GM19467 (cell line): Measurements from ENCODE around the gene IRF1.

ENCODE experiments used
- ATAC-seq: cut with Tn5 transposase; IDR thresholded peaks from one replicate; pipeline ENCODE4 v1.9.1; 2021; ENCODE audit warnings: mild to moderate bottlenecking, moderate library complexity; ENCODE audit not compliant: unreplicated experiment

The IRF1 gene

GRCh38 chr5:132501629-132501956 lies 11.0 kb upstream of the IRF1 start:
- no peak for ATAC-seq

DNA sequence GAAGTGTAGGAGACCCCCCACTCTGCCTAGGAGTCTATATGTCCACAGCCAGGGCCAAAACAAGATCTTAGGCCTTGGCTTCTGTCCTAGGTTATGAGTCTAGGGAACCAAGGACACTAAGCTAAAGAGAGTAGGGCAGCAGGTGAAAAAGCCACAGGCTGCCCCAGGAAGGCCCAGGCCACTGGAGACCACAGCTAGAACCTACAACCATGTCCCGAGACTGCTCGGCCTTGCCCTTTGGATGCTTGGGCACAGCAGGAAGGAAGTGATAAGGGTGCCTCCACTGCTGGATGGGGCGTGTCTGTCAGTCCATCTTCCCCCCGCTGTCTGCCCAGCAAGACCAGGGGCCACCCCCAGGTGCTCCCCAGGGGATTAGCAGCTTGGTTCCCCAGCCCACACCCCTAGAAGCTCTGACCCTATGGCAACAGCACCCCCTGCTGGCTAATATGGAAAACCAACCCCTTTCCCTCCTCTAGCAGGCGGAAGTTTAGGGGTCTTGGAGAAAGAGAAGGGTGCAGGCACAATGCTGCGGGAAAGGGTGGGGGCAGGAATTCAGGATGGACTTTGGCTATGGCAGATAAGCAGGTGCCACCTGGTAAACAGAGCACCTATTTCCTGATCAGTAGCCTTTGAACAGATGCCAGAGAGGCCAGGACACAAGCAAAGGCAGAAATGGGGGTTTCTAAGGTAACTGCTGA lies 10.5 kb upstream of the IRF1 start:
- ATAC-seq: peak; percentile 28

DNA sequence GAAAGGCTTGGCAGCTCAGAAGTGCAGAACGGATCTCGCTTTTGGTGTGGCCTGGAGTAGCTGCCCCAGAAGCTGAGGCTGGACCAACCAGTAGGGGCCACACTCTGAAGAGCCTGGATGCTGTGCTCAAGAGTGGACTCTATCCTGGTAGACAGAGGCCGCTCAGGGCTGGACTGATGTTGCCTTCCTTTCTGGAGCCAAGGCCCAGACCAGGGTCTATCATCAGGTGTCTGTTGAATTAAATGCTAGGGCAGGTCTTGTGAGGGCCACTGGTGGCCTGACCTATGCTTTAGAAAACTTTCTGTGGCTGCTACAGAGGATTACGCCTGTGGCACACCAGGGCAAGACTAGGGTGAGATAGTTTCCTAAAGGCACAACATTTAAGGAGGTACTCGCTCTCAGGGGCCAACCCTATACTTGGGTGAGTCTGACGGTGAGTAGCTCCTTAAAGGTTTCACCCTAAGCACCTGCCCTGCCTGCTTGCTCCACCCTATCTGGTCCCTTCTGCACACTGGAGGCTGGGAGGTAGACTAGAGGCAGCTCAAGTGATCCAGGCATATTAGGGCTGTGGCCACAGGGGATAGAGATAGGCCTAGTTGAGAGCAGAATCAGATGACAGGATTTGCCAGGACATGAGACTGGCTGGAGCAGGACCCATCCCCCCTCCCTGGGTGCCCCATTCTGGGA lies 9.8 kb upstream of the IRF1 start:
- no peak for ATAC-seq

- ATAC-seq: no peak
Measured at GRCh38 chr5:132499440-132500243, 9.1 kb upstream of the IRF1 start.

GRCh38 chr5:132498686-132499271 lies 8.2 kb upstream of the IRF1 start:
- no peak for ATAC-seq

DNA sequence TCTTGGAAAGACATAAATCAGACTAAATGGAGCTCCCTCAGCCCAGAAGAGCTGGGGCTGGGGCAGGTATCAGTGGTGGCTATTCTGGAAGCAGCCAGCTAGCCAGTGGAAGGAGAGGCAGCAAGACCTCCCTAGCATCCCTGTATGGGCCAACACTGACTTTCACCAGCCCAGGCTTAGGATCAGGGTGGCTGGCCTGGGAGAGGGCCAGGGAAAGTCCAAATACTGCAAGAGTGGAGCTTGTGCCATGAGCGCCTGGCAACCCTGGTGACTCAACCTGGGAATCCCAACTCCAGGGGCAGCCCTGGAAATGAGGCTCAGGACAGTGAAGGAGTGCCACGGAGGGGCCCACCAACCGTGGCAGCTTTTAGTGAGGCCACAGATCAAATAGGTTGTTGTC lies 7.6 kb upstream of the IRF1 start:
- no peak for ATAC-seq

GRCh38 chr5:132497488-132497997 lies 7.0 kb upstream of the IRF1 start:
- ATAC-seq: no peak

GRCh38 chr5:132496631-132497487 lies 6.3 kb upstream of the IRF1 start:
- peak; percentile 41 for ATAC-seq

DNA sequence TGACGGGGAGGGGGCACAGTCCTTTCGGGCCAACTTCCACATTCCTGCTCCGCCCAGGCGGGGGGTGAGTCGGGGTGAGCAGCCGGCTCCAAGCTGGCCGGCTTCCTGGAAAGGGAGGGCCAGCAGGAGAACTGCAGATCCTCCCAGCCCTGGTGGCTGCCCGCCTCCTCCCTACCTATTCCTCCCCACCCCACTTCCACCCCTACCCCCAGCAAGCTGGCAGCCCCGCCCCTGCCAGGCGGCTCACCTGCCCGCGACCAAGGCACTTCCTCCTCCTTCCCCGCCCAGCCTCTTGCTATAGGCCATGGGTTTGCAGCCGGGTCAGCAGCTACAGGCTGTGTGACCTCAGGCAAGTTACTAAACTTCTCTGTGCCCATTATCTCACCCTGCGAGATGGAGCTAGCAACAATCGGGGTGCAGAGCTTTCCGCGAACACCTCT lies 5.6 kb upstream of the IRF1 start:
- peak; percentile 42 for ATAC-seq

GRCh38 chr5:132495667-132496190 lies 5.2 kb upstream of the IRF1 start:
- peak; percentile 32 for ATAC-seq

- no peak for ATAC-seq
Measured at GRCh38 chr5:132493821-132494220, 3.2 kb upstream of the IRF1 start.

DNA sequence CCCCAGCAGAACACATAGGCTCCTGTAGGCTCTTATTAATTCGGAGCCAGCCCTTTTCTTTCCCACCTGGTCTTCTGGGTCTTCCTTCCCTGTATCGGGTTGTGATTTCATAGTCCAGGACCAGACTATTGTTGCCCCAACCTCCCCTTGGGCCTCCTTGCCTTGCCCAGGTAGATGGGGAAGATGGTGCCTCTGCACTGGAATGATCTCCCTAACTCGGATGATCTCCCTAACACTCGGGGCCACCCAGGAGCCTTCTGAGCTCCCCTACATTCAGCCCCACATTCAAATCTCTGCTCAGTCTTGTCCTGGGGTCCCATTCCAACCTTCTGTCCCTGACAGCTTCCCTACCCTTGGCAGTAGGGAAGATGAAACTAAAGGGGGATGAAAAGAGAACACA lies 2.7 kb upstream of the IRF1 start:
- ATAC-seq: no peak

- no peak for ATAC-seq
Measured at GRCh38 chr5:132492386-132493125, 2.0 kb upstream of the IRF1 start.

DNA sequence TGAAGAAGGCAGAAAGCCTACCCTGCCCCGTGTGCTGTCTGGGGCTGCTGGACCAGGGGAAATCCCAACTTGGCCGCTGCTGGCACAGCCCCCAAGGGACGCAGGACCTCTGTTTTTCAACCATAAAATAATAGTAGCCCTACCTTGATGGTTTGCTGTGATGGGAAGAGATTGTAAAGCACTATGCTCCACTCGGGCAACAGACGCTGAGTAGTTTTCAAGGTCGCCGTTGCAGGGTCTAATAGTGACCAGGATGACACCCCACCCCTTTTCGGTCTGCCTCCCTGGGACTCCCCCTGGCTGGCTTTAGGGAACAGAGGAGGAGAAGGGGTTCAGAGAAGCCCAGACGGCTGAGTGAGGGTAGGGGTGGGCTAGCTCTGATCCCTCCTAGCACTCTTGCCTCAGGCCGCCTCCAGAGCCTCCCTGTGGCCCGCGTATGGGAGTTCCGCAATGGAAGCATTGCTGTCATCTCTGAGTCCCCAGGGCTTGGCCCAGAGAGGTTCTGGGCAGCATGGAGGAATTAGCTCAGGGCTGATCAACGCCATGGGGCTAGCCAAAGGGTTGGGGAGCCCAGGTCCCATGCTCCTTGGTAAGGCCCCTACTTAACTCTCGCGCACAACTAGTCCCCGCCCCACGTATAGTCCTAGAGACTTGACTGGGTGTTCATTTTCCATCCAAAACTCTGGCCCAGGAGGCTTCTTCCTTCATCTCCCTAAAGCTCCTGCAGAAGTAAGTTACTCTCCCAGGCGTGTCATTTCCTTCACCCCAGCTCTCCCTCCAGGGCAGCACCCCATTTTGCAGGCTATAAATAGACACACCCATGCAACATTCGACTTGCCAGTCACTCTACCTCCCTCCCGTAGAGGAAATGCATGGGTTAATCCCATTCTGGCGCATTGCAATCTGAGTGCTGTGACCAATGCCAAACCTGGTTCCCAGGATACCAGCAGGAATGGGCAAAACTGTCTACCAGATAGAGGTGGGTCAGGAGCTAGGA lies 1.1 kb upstream of the IRF1 start:
- ATAC-seq: peak; percentile 10

DNA sequence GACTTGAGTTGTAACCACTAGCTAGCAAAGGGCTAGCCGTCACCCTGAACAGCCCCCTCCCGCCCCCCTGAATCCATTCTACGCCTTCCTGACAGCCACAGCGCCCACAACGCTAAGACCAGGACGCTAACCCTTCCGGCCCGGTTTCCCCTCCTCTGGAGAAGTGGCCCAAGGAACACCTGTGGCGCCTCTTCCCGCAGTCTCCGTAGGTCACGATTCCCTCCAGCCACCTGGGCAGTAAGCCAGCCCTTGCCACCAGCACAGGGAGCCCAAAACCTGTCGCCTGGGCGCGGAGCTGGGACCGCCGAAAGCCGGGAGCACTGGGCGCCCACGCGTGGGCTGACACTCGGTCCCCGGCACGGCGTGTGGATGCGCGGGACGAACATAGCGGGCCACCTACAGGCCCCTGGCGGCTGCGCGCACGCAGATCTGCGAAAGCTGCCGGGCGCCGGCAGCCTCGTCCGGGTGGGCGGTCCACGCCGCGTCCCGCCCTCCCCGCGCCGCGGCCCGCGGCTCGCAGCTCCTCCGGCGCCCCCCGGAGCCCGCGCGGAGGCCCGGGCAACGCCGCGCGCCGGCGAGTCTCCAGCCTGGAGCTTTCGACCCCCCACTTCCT lies 596 bp downstream of the IRF1 start:
- ATAC-seq: peak; percentile 20

GRCh38 chr5:132489051-132489770 lies 1.4 kb downstream of the IRF1 start:
- no peak for ATAC-seq

DNA sequence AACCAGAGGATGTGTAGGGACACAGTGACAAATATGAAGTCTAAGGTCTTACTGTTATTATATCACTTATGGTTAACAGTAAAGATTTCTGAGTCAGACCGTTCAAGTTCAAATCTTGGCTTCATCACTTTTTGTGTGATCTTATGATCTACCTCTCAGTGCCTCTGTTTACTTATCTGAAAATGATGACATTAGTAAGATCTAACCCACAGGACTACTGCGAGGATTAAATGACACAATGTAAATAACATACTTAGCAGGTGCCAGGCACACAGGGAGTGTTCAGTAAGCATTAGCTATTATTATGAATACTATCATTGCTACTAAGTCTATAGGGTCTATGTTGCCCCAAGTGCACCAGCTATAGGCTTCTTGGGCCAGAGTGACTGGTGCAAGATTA lies 2.0 kb downstream of the IRF1 start:
- no peak for ATAC-seq
